GM12878 (cell line): ENCODE measurements around the gene PIK3R5. TPM values are rescaled to one million over a fixed set of nuclear protein-coding genes. Genes with fewer than 3 reads are reported as not detected.

Experiments
- BCLAF1 ChIP-seq: fragments of 450-650 bp; IDR thresholded peaks from 2 replicates; pipeline ENCODE4 v1.6.1; 2017; ENCODE audit warnings: antibody characterized with exemption, mild to moderate bottlenecking, moderate library complexity
- CEBPZ ChIP-seq: fragments of 150-350 bp; IDR thresholded peaks from 2 replicates; pipeline ENCODE4 v1.6.1; 2016; ENCODE audit warnings: low read depth, low read length
- CREB1 ChIP-seq: IDR thresholded peaks from 2 replicates; pipeline ENCODE4 v1.6.1; 2012; ENCODE audit warnings: low read depth, mild to moderate bottlenecking, inconsistent platforms
- CREM ChIP-seq: IDR thresholded peaks from 2 replicates; pipeline ENCODE4 v1.6.1; 2014; ENCODE audit warnings: antibody characterized with exemption, low read depth
- GATAD2B ChIP-seq: fragments of 450-650 bp; conservative IDR thresholded peaks from 2 replicates; pipeline ENCODE4 v1.6.1; 2017; ENCODE audit warnings: low read depth, mild to moderate bottlenecking, moderate library complexity
- HDAC2 ChIP-seq: fragments of 200-600 bp; sonication (generic); IDR thresholded peaks from 2 replicates; pipeline ENCODE4 v1.6.1; 2017
- KLF5 ChIP-seq: fragments of 450-650 bp; IDR thresholded peaks from 2 replicates; pipeline ENCODE4 v1.6.1; 2014; ENCODE audit warnings: mild to moderate bottlenecking; ENCODE audit not compliant: partially characterized antibody
- MLLT1 ChIP-seq: fragments of 450-650 bp; IDR thresholded peaks from 2 replicates; pipeline ENCODE4 v1.6.1; 2016; ENCODE audit warnings: mild to moderate bottlenecking
- MTA2 ChIP-seq: fragments of 450-650 bp; IDR thresholded peaks from 2 replicates; pipeline ENCODE4 v1.6.1; 2016; ENCODE audit warnings: low read depth, mild to moderate bottlenecking, moderate library complexity
- NFIC ChIP-seq: IDR thresholded peaks from 2 replicates; pipeline ENCODE4 v1.6.1; 2012; ENCODE audit warnings: low read depth, mild to moderate bottlenecking, inconsistent platforms, low read length, moderate library complexity
- NKRF ChIP-seq: fragments of 450-650 bp; conservative IDR thresholded peaks from 2 replicates; pipeline ENCODE4 v1.6.1; 2017; ENCODE audit warnings: mild to moderate bottlenecking, moderate library complexity
- NRF1 ChIP-seq: conservative IDR thresholded peaks from 2 replicates; pipeline ENCODE4 v1.6.1; 2011; ENCODE audit warnings: mild to moderate bottlenecking, low read depth, low read length, improper control_type of control experiment
- PKNOX1 ChIP-seq: fragments of 450-650 bp; IDR thresholded peaks from 2 replicates; pipeline ENCODE4 v1.6.1; 2016; ENCODE audit warnings: mild to moderate bottlenecking
- RB1 ChIP-seq: fragments of 450-650 bp; formaldehyde crosslinking; IDR thresholded peaks from 2 replicates; pipeline ENCODE4 v1.6.1; 2017; ENCODE audit warnings: mild to moderate bottlenecking, borderline replicate concordance
- RELA ChIP-seq: fragments of 450-650 bp; IDR thresholded peaks from 2 replicates; pipeline ENCODE4 v1.8.0; 2014; ENCODE audit warnings: borderline replicate concordance; ENCODE audit not compliant: partially characterized antibody
- RUNX3 ChIP-seq: IDR thresholded peaks from 2 replicates; pipeline ENCODE4 v1.6.1; 2012; ENCODE audit warnings: low read length, inconsistent platforms
- SIN3A ChIP-seq: IDR thresholded peaks from 2 replicates; pipeline ENCODE4 v1.6.1; 2012; ENCODE audit warnings: low read depth, low read length, improper control_type of control experiment
- TCF3 ChIP-seq: IDR thresholded peaks from 2 replicates; pipeline ENCODE4 v1.6.1; 2012; ENCODE audit warnings: low read depth, mild to moderate bottlenecking, low read length, borderline replicate concordance; ENCODE audit not compliant: insufficient read depth
- WRNIP1 ChIP-seq: IDR thresholded peaks from 2 replicates; pipeline ENCODE4 v1.6.1; 2011; ENCODE audit warnings: low read depth, low read length, improper control_type of control experiment, borderline replicate concordance
- polyA plus RNA-seq, 11 experiments: library from polyadenylated mRNA; depleted of rRNA in 4 of 11; unstranded in 6 of 11; stranded (reverse) in 5 of 11; fragments of >200 nt; fragmentation: Nextera tagmentation in 4 of 11; fragmentation: Illumina TruSeq in 1 of 11; extraction: Ambion mirVana in 4 of 11; extraction: Trizol in 1 of 11; gene quantifications; 1 replicate in 1 of 11; 2 replicates in 10 of 11; pipeline versions ENCODE4 v1.2.1 to v1.2.3, GENCODE V29; 2011 to 2016; ENCODE audit warnings: inconsistent platforms in 2 of 11, missing spikeins in 2 of 11, low read depth in 1 of 11
- total RNA-seq, 4 experiments: library from RNA; depleted of rRNA in 3 of 4; stranded (reverse); fragments of >200 nt in 3 of 4; fragmentation: Illumina TruSeq in 1 of 4; extraction: Trizol in 1 of 4; gene quantifications; 2 replicates each; pipeline versions ENCODE4 v1.2.1 to v1.2.3, GENCODE V29; 2013 to 2021

PIK3R5 gene
- total and polyA plus RNA-seq, 10 of the 15 experiments (the other 5 are each of a cell fraction or from before 2014, with no cell fraction given): 9.5 to 50.8 (median 35.5) TPM

GRCh38 chr17:8921147-8921546 is 44.4 kb downstream of the PIK3R5 start (continued):
- TF ChIP-seq KLF5: no peak
- TF ChIP-seq NRF1: no peak
- no peak for TF ChIP-seq WRNIP1
- no peak for TF ChIP-seq TCF3
- peak; percentile 85 for TF ChIP-seq MTA2
- no peak for TF ChIP-seq NKRF
- TF ChIP-seq HDAC2: no peak
- no peak for TF ChIP-seq RELA
- no peak for TF ChIP-seq MLLT1
- TF ChIP-seq SIN3A: no peak
- peak; percentile 74 for TF ChIP-seq CREM
- TF ChIP-seq GATAD2B: no peak
- TF ChIP-seq BCLAF1: no peak
- TF ChIP-seq CREB1: peak; percentile 43; the same call in 1 of the 2 replicates
- peak; percentile 91 for TF ChIP-seq PKNOX1
- no peak for TF ChIP-seq CEBPZ
- peak; percentile 96 for TF ChIP-seq NFIC
- no peak for TF ChIP-seq RB1
- TF ChIP-seq RUNX3: peak; percentile 82
